GM12878 (cell line): Measurements from ENCODE around the gene GAREM2. TPM values are rescaled to one million over a fixed set of nuclear protein-coding genes. Genes with fewer than 3 reads are reported as not detected.

Experiments used
- ATAC-seq: fragments of 200-7000 bp; cut with Tn5 transposase; 3 replicates; pipeline ENCODE4 v1.9.1; 2020; ENCODE audit warnings: mild to moderate bottlenecking, moderate library complexity
- BruUV-seq: library from RNA; stranded (reverse); fragments of 400-500 nt; replicated peaks from 2 replicates; lab custom pipeline; 2021; lab: Mats Ljungman, UMichigan
- CTCF ChIA-PET: fragments of 300-600 bp; sonication (Branson Sonifier 250); formaldehyde crosslinking; extraction: SDS; loops from one replicate; lab custom pipeline; 2021; ENCODE audit warnings: inconsistent platforms; lab: Yijun Ruan, JAX
- POLR2A ChIA-PET: fragments of 350-600 bp; formaldehyde crosslinking; extraction: SDS; loops from one replicate; lab custom pipeline; 2021; ENCODE audit warnings: inconsistent platforms; lab: Charles Lee
- RAD21 ChIA-PET: fragments of 300-600 bp; sonication (Branson Sonifier 250); formaldehyde crosslinking; loops from one replicate; lab custom pipeline; 2023; ENCODE audit warnings: antibody characterized with exemption; ENCODE audit not compliant: unreplicated experiment; lab: Charles Lee
- SMC1A ChIA-PET: fragments of 300-600 bp; sonication (Branson Sonifier 250); formaldehyde crosslinking; loops from one replicate; lab custom pipeline; 2023; ENCODE audit not compliant: unreplicated experiment, uncharacterized antibody; lab: Charles Lee
- DNase-seq: peaks from one replicate; pipeline ENCODE4 v3.0.0-alpha.2; 2011; ENCODE audit warnings: low read depth, low spot score
- FAIRE-seq: peaks from 3 replicates; lab custom pipeline; 2011; peaks lifted over from hg19 to GRCh38; lab: Jason Lieb, UNC
- H2AFZ ChIP-seq: 2 replicates; pipeline ENCODE4 v1.6.0; 2011; ENCODE audit warnings: low read depth, low read length, control low read depth; ENCODE audit not compliant: control insufficient read depth
- H3K27ac ChIP-seq: 2 replicates; pipeline ENCODE4 v1.5.1; 2011; ENCODE audit warnings: control low read depth; ENCODE audit not compliant: control insufficient read depth, insufficient read depth
- H3K27me3 ChIP-seq, 2 experiments: replicated peaks in 1 of 2; 2 replicates each; pipeline versions ENCODE4 v1.6.0 to v1.6.1; 2011; ENCODE audit warnings: low read length in 1 of 2; ENCODE audit not compliant: control insufficient read depth in 2 of 2, insufficient read depth in 2 of 2
- H3K36me3 ChIP-seq, 2 experiments: 2 replicates each; pipeline ENCODE4 v1.5.1; 2011; ENCODE audit warnings: low read length in 1 of 2; ENCODE audit not compliant: control insufficient read depth in 2 of 2, insufficient read depth in 2 of 2
- H3K4me1 ChIP-seq: 2 replicates; pipeline ENCODE4 v1.6.1; 2011; ENCODE audit warnings: mild to moderate bottlenecking, low read length, moderate library complexity, mixed read lengths; ENCODE audit not compliant: control insufficient read depth, insufficient read depth
- H3K4me2 ChIP-seq: 2 replicates; pipeline ENCODE4 v1.6.0; 2011; ENCODE audit warnings: control low read depth; ENCODE audit not compliant: control insufficient read depth, insufficient read depth
- H3K4me3 ChIP-seq: fragments of 200-600 bp; sonication (generic); 2 replicates; pipeline ENCODE4 v1.5.1; 2016
- H3K79me2 ChIP-seq: 2 replicates; pipeline ENCODE4 v1.6.0; 2011; ENCODE audit warnings: low read length; ENCODE audit not compliant: control insufficient read depth, insufficient read depth
- H3K9ac ChIP-seq: 2 replicates; pipeline ENCODE4 v1.8.0; 2011; ENCODE audit warnings: low read length, control low read depth, mixed read lengths; ENCODE audit not compliant: control insufficient read depth, insufficient read depth
- H3K9me3 ChIP-seq: replicated peaks from 3 replicates; pipeline ENCODE4 v1.5.1; 2011; ENCODE audit warnings: mild to moderate bottlenecking, low read length; ENCODE audit not compliant: control insufficient read depth, insufficient read depth
- H4K20me1 ChIP-seq: 2 replicates; pipeline ENCODE4 v1.6.0; 2011; ENCODE audit not compliant: control insufficient read depth, insufficient read depth
- BCL11A ChIP-seq: IDR thresholded peaks from 2 replicates; pipeline ENCODE4 v1.6.1; 2011; ENCODE audit warnings: low read depth, low read length
- BRCA1 ChIP-seq: IDR thresholded peaks from 2 replicates; pipeline ENCODE4 v1.6.1; 2011; ENCODE audit warnings: low read depth, low read length, improper control_type of control experiment
- NFIC ChIP-seq: IDR thresholded peaks from 2 replicates; pipeline ENCODE4 v1.6.1; 2012; ENCODE audit warnings: low read depth, mild to moderate bottlenecking, inconsistent platforms, low read length, moderate library complexity
- NFXL1 ChIP-seq: fragments of 450-650 bp; IDR thresholded peaks from 2 replicates; pipeline ENCODE4 v1.6.1; 2017; ENCODE audit warnings: antibody characterized with exemption, mild to moderate bottlenecking, borderline replicate concordance
- POU2F2 ChIP-seq: IDR thresholded peaks from 3 replicates; pipeline ENCODE4 v1.6.1; 2011; ENCODE audit warnings: low read depth, mild to moderate bottlenecking, low read length, borderline replicate concordance
- SMC3 ChIP-seq: IDR thresholded peaks from 2 replicates; pipeline ENCODE4 v1.6.1; 2011; ENCODE audit warnings: low read length, improper control_type of control experiment, borderline replicate concordance
- SREBF1 ChIP-seq: IDR thresholded peaks from 2 replicates; pipeline ENCODE4 v1.6.1; 2012; ENCODE audit warnings: mild to moderate bottlenecking, low read length
- SREBF2 ChIP-seq: IDR thresholded peaks from 2 replicates; pipeline ENCODE4 v1.6.1; 2012; ENCODE audit warnings: mild to moderate bottlenecking, low read length
- STAT1 ChIP-seq: fragments of 450-650 bp; conservative IDR thresholded peaks from 2 replicates; pipeline ENCODE4 v1.6.1; 2014; ENCODE audit warnings: antibody characterized with exemption, mild to moderate bottlenecking
- ZBED1 ChIP-seq: IDR thresholded peaks from 2 replicates; pipeline ENCODE4 v1.6.1; 2016; ENCODE audit warnings: borderline replicate concordance
- ZNF622 ChIP-seq: fragments of 450-650 bp; IDR thresholded peaks from 2 replicates; pipeline ENCODE4 v1.6.1; 2017; ENCODE audit warnings: mild to moderate bottlenecking, inconsistent platforms
- WGBS: methylation state at CpG from one replicate; pipeline ENCODE4 v1.1.6; 2016; ENCODE audit warnings: low lambda C conversion rate; ENCODE audit not compliant: insufficient replicate concordance, insufficient coverage; ENCODE audit errors: missing lambda C conversion rate; 5-methylcytosine and 5-hydroxymethylcytosine counted together
- in situ Hi-C: fragments of 300-500 bp; cut with MboI; formaldehyde crosslinking; loops from 9 replicates; pipeline ENCODE4 v1.14.3; 2018; ENCODE audit warnings: mixed read lengths
- intact Hi-C: fragments of 100-400 bp; cut with micrococcal nuclease; formaldehyde crosslinking; loops from one replicate; pipeline ENCODE4 v1.14.2; 2022; ENCODE audit not compliant: unreplicated experiment
- polyA plus RNA-seq, 11 experiments: library from polyadenylated mRNA; depleted of rRNA in 4 of 11; unstranded in 6 of 11; stranded (reverse) in 5 of 11; fragments of >200 nt; fragmentation: Nextera tagmentation in 4 of 11; fragmentation: Illumina TruSeq in 1 of 11; extraction: Ambion mirVana in 4 of 11; extraction: Trizol in 1 of 11; gene quantifications; 1 replicate in 1 of 11; 2 replicates in 10 of 11; pipeline versions ENCODE4 v1.2.1 to v1.2.3, GENCODE V29; 2011 to 2016; ENCODE audit warnings: inconsistent platforms in 2 of 11, missing spikeins in 2 of 11, low read depth in 1 of 11
- total RNA-seq, 4 experiments: library from RNA; depleted of rRNA in 3 of 4; stranded (reverse); fragments of >200 nt in 3 of 4; fragmentation: Illumina TruSeq in 1 of 4; extraction: Trizol in 1 of 4; gene quantifications; 2 replicates each; pipeline versions ENCODE4 v1.2.1 to v1.2.3, GENCODE V29; 2013 to 2021
- TF ChIP-seq, protein P1 (sequence below): IDR thresholded peaks from 2 replicates; pipeline ENCODE4 v1.6.1; 2012; ENCODE audit warnings: mild to moderate bottlenecking, low read depth, low read length
- TF ChIP-seq, protein P2 (sequence below): IDR thresholded peaks from 2 replicates; pipeline ENCODE4 v1.6.1; 2012; ENCODE audit warnings: low read depth, low read length, improper control_type of control experiment
- TF ChIP-seq, protein P3 (sequence below): IDR thresholded peaks from 2 replicates; pipeline ENCODE4 v1.6.1; 2011; ENCODE audit warnings: borderline replicate concordance, low read depth, mild to moderate bottlenecking, moderate library complexity, low read length; ENCODE audit not compliant: insufficient read depth, poor library complexity, severe bottlenecking
- TF ChIP-seq, protein P4 (sequence below): IDR thresholded peaks from 2 replicates; pipeline ENCODE4 v1.6.1; 2012; ENCODE audit warnings: low read depth, low read length, improper control_type of control experiment

GAREM2 gene
- total and polyA plus RNA-seq, 10 of the 15 experiments (the other 5 are each of a cell fraction or from before 2014, with no cell fraction given): 0.06 to 1.4 (median 0.44) TPM

DNA sequence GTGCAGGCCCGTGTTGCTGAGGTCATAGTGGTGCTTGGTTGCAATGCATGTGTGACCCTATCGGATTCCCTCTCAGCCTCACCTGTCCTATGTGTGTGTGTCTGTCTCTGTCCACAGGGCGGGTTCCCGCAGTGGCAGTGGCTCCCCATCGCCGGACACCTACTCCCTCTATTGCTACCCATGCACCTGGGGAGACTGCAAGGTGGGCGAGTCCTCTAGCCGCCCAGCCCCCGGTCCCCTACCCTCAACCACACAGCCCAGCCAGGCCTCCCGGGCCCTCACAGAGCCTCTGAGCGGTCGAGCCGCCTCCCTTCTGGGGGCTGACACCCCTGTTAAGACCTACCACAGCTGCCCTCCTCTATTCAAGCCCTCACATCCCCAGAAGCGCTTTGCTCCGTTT lies 14.2 kb downstream of the GAREM2 start:
- H3K36me3 ChIP-seq: peaks cover 9% of the 10 kb centered on the region in 2 experiments; a peak in 3 of 4 replicates
- ChIA-PET CTCF (interaction anchor here (1.0 to 1.2 kb wide), 2 partner anchors 12 to 27 kb away, joined by 3 read pairs; no protein-coding TSS in a partner anchor), RAD21 (no interaction called here), SMC1A (interaction anchor here (1.0 kb wide), 1 partner anchor 13 kb away, joined by 3 read pairs; no protein-coding TSS in a partner anchor), POLR2A (no interaction called here)
- no peaks in the 10 kb centered on the region for H4K20me1 ChIP-seq
- intact Hi-C loops (no loop called here), in situ Hi-C loops (no loop called here)
- H3K27ac ChIP-seq: no peak overlapping the region
- no peak for DNase-seq
- H3K9me3 ChIP-seq: no peaks in the 10 kb centered on the region
- no peak for ATAC-seq
- H3K4me2 ChIP-seq: no peak overlapping the region
- no peaks in the 10 kb centered on the region for H3K4me1 ChIP-seq
- FAIRE-seq: no peak
- H3K9ac ChIP-seq: no peak overlapping the region
- TF ChIP-seq BCL11A: no peak
- no peak for TF ChIP-seq SREBF2
- TF ChIP-seq NFIC: no peak
- TF ChIP-seq, protein P1, sequence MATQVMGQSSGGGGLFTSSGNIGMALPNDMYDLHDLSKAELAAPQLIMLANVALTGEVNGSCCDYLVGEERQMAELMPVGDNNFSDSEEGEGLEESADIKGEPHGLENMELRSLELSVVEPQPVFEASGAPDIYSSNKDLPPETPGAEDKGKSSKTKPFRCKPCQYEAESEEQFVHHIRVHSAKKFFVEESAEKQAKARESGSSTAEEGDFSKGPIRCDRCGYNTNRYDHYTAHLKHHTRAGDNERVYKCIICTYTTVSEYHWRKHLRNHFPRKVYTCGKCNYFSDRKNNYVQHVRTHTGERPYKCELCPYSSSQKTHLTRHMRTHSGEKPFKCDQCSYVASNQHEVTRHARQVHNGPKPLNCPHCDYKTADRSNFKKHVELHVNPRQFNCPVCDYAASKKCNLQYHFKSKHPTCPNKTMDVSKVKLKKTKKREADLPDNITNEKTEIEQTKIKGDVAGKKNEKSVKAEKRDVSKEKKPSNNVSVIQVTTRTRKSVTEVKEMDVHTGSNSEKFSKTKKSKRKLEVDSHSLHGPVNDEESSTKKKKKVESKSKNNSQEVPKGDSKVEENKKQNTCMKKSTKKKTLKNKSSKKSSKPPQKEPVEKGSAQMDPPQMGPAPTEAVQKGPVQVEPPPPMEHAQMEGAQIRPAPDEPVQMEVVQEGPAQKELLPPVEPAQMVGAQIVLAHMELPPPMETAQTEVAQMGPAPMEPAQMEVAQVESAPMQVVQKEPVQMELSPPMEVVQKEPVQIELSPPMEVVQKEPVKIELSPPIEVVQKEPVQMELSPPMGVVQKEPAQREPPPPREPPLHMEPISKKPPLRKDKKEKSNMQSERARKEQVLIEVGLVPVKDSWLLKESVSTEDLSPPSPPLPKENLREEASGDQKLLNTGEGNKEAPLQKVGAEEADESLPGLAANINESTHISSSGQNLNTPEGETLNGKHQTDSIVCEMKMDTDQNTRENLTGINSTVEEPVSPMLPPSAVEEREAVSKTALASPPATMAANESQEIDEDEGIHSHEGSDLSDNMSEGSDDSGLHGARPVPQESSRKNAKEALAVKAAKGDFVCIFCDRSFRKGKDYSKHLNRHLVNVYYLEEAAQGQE: no peak
- TF ChIP-seq ZNF622: no peak
- no peak for TF ChIP-seq NFXL1
- no peak for TF ChIP-seq SMC3
- TF ChIP-seq, protein P2, sequence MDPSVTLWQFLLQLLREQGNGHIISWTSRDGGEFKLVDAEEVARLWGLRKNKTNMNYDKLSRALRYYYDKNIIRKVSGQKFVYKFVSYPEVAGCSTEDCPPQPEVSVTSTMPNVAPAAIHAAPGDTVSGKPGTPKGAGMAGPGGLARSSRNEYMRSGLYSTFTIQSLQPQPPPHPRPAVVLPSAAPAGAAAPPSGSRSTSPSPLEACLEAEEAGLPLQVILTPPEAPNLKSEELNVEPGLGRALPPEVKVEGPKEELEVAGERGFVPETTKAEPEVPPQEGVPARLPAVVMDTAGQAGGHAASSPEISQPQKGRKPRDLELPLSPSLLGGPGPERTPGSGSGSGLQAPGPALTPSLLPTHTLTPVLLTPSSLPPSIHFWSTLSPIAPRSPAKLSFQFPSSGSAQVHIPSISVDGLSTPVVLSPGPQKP: no peak
- TF ChIP-seq BRCA1: no peak
- no peak for TF ChIP-seq POU2F2
- TF ChIP-seq, protein P3, sequence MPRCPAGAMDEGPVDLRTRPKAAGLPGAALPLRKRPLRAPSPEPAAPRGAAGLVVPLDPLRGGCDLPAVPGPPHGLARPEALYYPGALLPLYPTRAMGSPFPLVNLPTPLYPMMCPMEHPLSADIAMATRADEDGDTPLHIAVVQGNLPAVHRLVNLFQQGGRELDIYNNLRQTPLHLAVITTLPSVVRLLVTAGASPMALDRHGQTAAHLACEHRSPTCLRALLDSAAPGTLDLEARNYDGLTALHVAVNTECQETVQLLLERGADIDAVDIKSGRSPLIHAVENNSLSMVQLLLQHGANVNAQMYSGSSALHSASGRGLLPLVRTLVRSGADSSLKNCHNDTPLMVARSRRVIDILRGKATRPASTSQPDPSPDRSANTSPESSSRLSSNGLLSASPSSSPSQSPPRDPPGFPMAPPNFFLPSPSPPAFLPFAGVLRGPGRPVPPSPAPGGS: no peak
- TF ChIP-seq, protein P4, sequence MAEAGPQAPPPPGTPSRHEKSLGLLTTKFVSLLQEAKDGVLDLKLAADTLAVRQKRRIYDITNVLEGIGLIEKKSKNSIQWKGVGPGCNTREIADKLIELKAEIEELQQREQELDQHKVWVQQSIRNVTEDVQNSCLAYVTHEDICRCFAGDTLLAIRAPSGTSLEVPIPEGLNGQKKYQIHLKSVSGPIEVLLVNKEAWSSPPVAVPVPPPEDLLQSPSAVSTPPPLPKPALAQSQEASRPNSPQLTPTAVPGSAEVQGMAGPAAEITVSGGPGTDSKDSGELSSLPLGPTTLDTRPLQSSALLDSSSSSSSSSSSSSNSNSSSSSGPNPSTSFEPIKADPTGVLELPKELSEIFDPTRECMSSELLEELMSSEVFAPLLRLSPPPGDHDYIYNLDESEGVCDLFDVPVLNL: no peak
- TF ChIP-seq SREBF1: no peak
- no peak for TF ChIP-seq ZBED1
- TF ChIP-seq STAT1: no peak
- TF ChIP-seq, all 136 proteins: peak for 0
- WGBS: 86% methylated on average over 15 of the region's 15 CpGs
- H3K4me3 ChIP-seq: no peak overlapping the region
- no peaks in the 10 kb centered on the region for H3K79me2 ChIP-seq
- H2AFZ ChIP-seq: no peak overlapping the region
- no TSS peak for BruUV-seq
- H3K27me3 ChIP-seq: 0 out of 4 replicates have a peak, but pooled peaks cover 0 to 2% of the 10 kb centered on the region in 2 experiments
